ENCODE results near the gene TMPRSS4. TPM values are rescaled to one million over a fixed set of nuclear protein-coding genes. Genes with fewer than 3 reads are reported as not detected.
A peak's percentile ranks its signal among the peaks of the same experiment; 100 is the strongest.

TMPRSS4 gene
- polyA plus RNA-seq, 3 donors = not detected

DNA sequence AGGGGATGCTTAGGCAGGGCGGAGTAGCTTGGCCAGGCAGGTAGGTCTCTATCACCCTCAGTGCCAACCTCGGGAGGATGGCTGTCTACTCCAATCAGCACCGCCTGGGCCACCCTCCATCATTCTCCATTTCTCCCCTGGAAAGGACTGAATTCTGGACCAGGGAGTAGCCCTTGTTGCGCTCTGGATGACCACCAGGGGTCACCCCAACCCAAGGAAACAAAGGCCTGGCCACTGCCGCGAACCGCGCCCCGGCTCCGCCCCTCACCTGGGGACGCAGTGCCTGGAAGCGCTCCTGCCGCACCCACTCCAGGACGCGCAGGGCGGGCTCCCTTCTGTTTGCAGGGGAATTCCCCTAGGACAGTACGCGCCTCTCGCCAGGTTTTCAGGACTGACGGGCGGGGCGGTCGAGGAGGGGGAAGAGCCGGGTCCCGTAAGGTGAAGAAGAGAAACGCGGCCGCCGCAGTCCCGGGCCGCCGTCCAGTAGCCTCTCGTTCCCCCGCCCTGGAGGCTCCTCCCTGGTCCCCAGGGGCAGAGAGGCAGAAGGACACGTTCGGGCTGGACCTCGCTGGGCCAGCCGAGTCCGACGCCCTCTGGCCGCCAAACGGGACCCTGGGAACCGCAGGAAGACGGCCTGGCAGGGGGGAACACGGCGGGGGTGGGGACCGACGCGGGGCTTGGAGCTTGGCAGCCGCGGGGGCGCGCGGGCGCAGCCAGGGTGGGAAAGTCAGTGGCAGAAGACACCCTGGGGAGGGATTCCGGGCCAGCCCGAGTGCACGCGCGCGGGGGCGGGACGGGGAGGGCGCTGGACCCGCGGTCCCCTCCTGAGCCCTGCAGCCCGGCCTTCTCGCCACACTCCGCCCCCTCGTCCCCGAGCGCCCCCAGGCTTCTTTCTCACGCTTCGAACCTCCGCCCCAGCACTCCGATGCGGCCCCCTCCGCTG, 68.7 kb downstream of the TMPRSS4 start:
- TF ChIP-seq, protein P1, sequence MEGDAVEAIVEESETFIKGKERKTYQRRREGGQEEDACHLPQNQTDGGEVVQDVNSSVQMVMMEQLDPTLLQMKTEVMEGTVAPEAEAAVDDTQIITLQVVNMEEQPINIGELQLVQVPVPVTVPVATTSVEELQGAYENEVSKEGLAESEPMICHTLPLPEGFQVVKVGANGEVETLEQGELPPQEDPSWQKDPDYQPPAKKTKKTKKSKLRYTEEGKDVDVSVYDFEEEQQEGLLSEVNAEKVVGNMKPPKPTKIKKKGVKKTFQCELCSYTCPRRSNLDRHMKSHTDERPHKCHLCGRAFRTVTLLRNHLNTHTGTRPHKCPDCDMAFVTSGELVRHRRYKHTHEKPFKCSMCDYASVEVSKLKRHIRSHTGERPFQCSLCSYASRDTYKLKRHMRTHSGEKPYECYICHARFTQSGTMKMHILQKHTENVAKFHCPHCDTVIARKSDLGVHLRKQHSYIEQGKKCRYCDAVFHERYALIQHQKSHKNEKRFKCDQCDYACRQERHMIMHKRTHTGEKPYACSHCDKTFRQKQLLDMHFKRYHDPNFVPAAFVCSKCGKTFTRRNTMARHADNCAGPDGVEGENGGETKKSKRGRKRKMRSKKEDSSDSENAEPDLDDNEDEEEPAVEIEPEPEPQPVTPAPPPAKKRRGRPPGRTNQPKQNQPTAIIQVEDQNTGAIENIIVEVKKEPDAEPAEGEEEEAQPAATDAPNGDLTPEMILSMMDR (IDR thresholded peaks at IDR 0.05) = peak; percentile 88
- intact Hi-C loops (cut with micrococcal nuclease) = loop anchor here (2.0 to 10.0 kb wide), 7 partner anchors 42 to 343 kb away; partner anchors contain the start of gene UBE4A (in 1 of the 2)

GRCh38 chr11:118146554-118146953, 69.7 kb downstream of the TMPRSS4 start:
- intact Hi-C loops (cut with micrococcal nuclease) = loop anchor here (5.0 to 10.0 kb wide), 6 partner anchors 41 to 338 kb away; partner anchors contain the start of gene UBE4A (in 1 of the 2)
- Histone ChIP-seq H3K36me3 (replicated peaks in 1 of 2; ENCODE audit: control insufficient read depth in 1 of 2, insufficient read depth in 2 of 2, low read length in 2 of 2) (no peaks in the 10 kb centered on the region), H4K20me1 (ENCODE audit: insufficient read depth, low read length) (no peaks in the 10 kb centered on the region), H3K27ac (ENCODE audit: low read depth in 1 of 2, low read length in 2 of 2) (no peak overlapping the region), H3K9me3 (replicated peaks in 1 of 2; ENCODE audit: control insufficient read depth in 1 of 2, insufficient read depth in 1 of 2, low read length in 2 of 2) (no peaks in the 10 kb centered on the region), H3K79me2 (ENCODE audit: insufficient read depth, low read length) (no peaks in the 10 kb centered on the region), H3K4me1 (ENCODE audit: control insufficient read depth in 1 of 2, insufficient read depth in 2 of 2, low read length in 2 of 2) (peaks cover 33 to 48% of the 10 kb centered on the region in 2 donors), H3K9ac (ENCODE audit: insufficient read depth, low read length, poor library complexity, severe bottlenecking) (no peak overlapping the region), H3K4me3 (replicated peaks in 1 of 3; ENCODE audit: low read depth in 2 of 3, low read length in 3 of 3) (no peak overlapping the region), H3K4me2 (replicated peaks; ENCODE audit: extremely low read depth, low read length, poor library complexity, severe bottlenecking) (no peak overlapping the region), H3K27me3 (ENCODE audit: control insufficient read depth in 2 of 2, insufficient read depth in 2 of 2, low read length in 2 of 2) (peaks cover 4 to 16% of the 10 kb centered on the region in 2 donors), H2AFZ (ENCODE audit: insufficient read depth, low read depth, low read length, poor library complexity, severe bottlenecking) (peak overlapping the region; percentile 93)
- 100% methylated on average over 2 of the region's 6 CpGs for WGBS (ENCODE audit: insufficient coverage)
- Mint-ChIP-seq H3K27me3 (ENCODE audit: low read depth in 3 of 3) (peaks cover 13 to 22% (median 16%) of the 10 kb centered on the region in 3 donors), H3K9me3 (peaks cover 0 to 3% (median 0%) of the 10 kb centered on the region in 7 donors), H3K4me3 (peak overlapping the region; percentile 71 to 76), H3K4me1 (peaks cover 46% of the 10 kb centered on the region), H3K27ac (no peak overlapping the region), H3K36me3 (peaks cover 0 to 3% of the 10 kb centered on the region in 2 donors)
- DNase-seq = no peak
- TF ChIP-seq, protein P1 (IDR thresholded peaks at IDR 0.05) = no peak

More for the DNA sequence above, 68.7 kb downstream of the TMPRSS4 start:
- peaks cover 0 to 3% of the 10 kb centered on the region in 2 donors for H3K36me3 Mint-ChIP-seq
- H3K27ac ChIP-seq (ENCODE audit: low read depth in 1 of 2, low read length in 2 of 2) = no peak overlapping the region
- peak overlapping the region; percentile 62 to 84 (median 68) for H3K4me3 ChIP-seq (replicated peaks in 1 of 3; ENCODE audit: low read depth in 2 of 3, low read length in 3 of 3)
- H3K9ac ChIP-seq (ENCODE audit: insufficient read depth, low read length, poor library complexity, severe bottlenecking) = peak overlapping the region; percentile 53
- H3K9me3 Mint-ChIP-seq = peaks cover 0 to 3% (median 0%) of the 10 kb centered on the region in 7 donors
- H3K4me1 ChIP-seq (ENCODE audit: control insufficient read depth in 1 of 2, insufficient read depth in 2 of 2, low read length in 2 of 2) = peaks cover 34 to 48% of the 10 kb centered on the region in 2 donors
- H3K4me2 ChIP-seq (replicated peaks; ENCODE audit: extremely low read depth, low read length, poor library complexity, severe bottlenecking) = peak overlapping the region; percentile 80
- H3K79me2 ChIP-seq (ENCODE audit: insufficient read depth, low read length) = no peaks in the 10 kb centered on the region
- H3K27me3 Mint-ChIP-seq (ENCODE audit: low read depth in 3 of 3) = peaks cover 9 to 17% (median 12%) of the 10 kb centered on the region in 3 donors
- H3K9me3 ChIP-seq (replicated peaks in 1 of 2; ENCODE audit: control insufficient read depth in 1 of 2, insufficient read depth in 1 of 2, low read length in 2 of 2) = no peaks in the 10 kb centered on the region
- no peaks in the 10 kb centered on the region for H4K20me1 ChIP-seq (ENCODE audit: insufficient read depth, low read length)
- H3K36me3 ChIP-seq (replicated peaks in 1 of 2; ENCODE audit: control insufficient read depth in 1 of 2, insufficient read depth in 2 of 2, low read length in 2 of 2) = no peaks in the 10 kb centered on the region
- peak; percentile 64 to 78 (median 73) for DNase-seq
- peak overlapping the region in 1 of 7 donors; percentile 10 for H3K27ac Mint-ChIP-seq
- H3K4me3 Mint-ChIP-seq = peak overlapping the region; percentile 80 to 86
- H2AFZ ChIP-seq (ENCODE audit: insufficient read depth, low read depth, low read length, poor library complexity, severe bottlenecking) = peak overlapping the region; percentile 93
- peaks cover 48% of the 10 kb centered on the region for H3K4me1 Mint-ChIP-seq
- peaks cover 0 to 8% of the 10 kb centered on the region in 2 donors for H3K27me3 ChIP-seq (ENCODE audit: control insufficient read depth in 2 of 2, insufficient read depth in 2 of 2, low read length in 2 of 2)
- 1% methylated on average over 76 of the region's 78 CpGs for WGBS (ENCODE audit: insufficient coverage)

Data from CD14-positive monocyte (primary cell).